HG03060 (cell line): ENCODE measurements around the gene PLEKHG7.
"Not testable (repeated sequence)": the region's sequence is repeated elsewhere in the genome, so short reads cannot be mapped to it uniquely, and the experiment has no call there.

Experiments used
- ATAC-seq: cut with Tn5 transposase; IDR thresholded peaks from one replicate; pipeline ENCODE4 v1.9.1; 2021; ENCODE audit warnings: low read depth, moderate number of reproducible peaks; ENCODE audit not compliant: unreplicated experiment

PLEKHG7 gene, protein sequence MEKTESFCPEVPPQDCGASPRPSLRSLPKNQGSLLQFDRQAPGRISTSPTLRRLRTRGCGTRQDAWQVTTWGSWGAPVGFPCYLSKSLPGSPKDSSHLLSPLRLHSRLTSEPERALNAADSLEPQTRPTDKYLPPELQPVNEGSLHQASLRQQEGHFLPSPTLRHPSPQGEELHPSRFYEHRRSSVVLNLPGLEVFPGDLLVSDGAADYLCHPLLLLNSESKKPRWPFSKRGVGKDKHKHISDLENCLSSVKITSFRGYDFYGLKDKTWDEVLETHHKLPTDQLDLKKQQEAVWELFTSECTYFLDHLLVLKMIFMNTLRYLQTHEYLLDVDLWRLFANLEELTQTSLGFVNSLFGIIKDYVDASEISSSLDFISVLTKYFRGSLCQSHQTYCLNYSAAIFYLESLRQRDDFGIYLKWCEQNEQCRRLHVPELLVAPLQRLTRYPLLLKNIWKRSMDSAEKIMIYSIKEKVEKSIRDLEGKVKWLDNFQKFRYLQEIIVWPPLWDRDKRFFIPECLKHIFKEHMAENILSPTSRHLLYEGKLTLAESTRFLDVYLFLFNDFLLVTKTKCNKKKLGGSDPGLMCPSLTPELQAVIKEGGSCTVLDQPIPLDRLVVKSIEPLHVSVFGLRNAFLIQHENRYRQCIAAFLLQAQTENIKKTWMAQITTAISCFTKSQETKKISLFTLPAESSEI

DNA sequence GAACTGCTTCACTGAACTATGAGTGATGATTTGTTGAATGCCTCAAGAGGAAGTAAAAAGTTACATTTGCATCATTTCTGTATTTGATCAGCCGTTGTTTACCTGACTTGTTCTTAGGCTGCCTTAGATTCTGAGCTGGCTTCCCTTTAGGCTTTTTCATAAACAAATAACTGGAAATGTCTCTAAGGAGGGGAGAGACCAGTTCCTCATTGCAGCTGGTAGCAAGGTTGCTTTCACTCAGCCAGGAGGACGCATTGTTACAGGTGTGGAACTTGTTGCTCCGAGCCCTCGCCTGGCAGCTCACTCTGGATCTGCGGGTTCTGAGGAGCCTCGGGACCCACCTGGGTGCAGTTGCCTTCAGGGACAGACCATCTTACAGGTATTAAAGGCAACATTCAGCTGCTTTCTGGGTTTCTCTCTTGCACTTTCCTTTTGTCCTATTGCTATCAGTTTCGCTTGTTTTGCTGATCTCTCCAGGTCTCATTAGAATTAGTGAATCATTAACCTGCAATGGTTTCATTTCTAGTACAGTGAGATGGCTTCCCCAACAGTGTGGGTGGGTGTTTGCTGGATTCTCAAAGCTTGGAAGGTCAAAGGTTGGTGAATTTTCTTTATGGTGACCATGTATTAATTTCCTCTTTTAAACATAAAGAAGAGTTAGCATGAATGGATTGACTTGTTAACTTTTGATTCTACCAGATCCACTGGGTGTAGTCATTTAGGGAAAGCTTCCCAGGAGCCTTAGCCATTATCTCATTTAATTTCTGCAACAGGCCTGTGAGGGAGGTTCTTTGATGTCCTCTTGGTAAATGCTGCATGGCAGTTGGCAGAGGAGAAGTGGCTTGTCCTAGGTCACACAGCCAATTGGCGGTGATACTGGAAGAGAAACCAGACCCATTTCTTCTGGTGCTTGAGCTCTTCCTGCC is at the start of gene PLEKHG7:
Gene PLEKHG7, plus strand, starts transcription at position 236 of the 926 bp plus-strand sequence. CDS start 3,643 bp downstream, outside the sequence.
- ATAC-seq: peak; percentile 94

- ATAC-seq: not testable (repeated sequence)
These were observed 48.5 kb upstream of the PLEKHG7 start for GRCh38 chr12:92654256-92654655.

DNA sequence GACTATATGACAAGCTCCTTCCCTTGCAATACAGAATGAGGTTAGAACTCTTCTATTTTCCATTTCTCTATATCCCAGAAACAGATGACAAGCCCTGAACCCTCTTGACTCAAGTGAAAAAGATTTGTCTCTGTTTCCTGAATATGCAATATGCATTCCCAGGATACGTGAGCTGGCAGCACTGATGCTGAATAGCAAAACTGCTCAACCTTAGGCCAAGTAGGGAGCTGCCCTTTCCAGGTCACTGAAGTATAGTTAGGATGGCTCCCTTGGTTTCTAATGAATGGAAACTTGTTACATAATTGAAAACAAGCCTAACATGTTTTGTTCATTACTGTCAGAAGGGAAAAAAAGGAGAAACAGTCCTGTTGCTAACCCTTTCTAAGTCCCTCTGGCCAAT is 47.9 kb upstream of the PLEKHG7 start:
- ATAC-seq: no peak

DNA sequence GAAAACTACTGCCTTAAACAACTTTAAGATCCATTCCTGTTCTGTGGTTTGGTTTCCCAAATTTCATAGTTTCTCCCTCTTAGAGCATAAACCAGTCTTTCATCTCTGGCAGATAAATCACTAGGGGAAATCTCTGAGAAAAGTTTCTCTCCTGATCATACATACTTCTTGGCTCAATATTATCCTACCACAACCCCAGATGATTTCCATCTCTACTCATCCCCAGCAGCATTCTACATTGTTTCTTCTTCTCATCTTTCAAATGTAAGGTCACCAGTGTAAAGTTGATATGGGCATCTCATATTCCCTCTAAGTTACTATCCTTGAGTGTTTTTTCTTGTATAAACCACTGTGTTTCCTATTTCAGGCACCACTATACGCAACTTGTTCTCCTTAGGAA is 45.9 kb upstream of the PLEKHG7 start:
- no peak for ATAC-seq

GRCh38 chr12:92657770-92658169 is 45.0 kb upstream of the PLEKHG7 start:
- ATAC-seq: no peak

GRCh38 chr12:92658611-92659010 is 44.2 kb upstream of the PLEKHG7 start:
- ATAC-seq: no peak

DNA sequence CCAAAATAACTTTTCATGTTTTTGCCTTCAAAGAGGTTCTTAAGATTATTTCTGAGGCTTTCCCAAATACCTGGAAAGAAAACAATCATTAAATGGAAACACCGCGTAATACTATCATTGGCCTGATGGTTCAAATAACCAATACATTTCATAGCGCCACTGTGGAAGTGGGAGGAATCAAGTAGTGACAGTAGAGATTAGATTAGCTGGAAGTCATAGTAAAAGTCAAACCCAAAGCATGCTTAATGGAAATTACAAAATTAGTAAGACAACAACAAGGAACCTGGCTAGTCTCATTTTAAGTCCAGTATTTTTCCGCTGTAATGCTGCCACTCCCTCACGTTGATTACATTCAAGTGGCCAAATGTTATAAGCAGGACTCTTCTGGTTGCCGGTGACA is 41.5 kb upstream of the PLEKHG7 start:
- ATAC-seq: no peak

GRCh38 chr12:92665496-92665895 is 37.3 kb upstream of the PLEKHG7 start:
- ATAC-seq: no peak

GRCh38 chr12:92668739-92669138 is 34.0 kb upstream of the PLEKHG7 start:
- ATAC-seq: no peak

- not testable (repeated sequence) for ATAC-seq
These were observed 31.3 kb upstream of the PLEKHG7 start for GRCh38 chr12:92671524-92671923.

- no peak for ATAC-seq
These were observed 29.0 kb upstream of the PLEKHG7 start for GRCh38 chr12:92673756-92674155.

GRCh38 chr12:92674500-92674899 is 28.3 kb upstream of the PLEKHG7 start:
- ATAC-seq: no peak

GRCh38 chr12:92675092-92675865 is 27.5 kb upstream of the PLEKHG7 start:
- no peak for ATAC-seq

GRCh38 chr12:92676710-92677109 is 26.1 kb upstream of the PLEKHG7 start:
- ATAC-seq: no peak

DNA sequence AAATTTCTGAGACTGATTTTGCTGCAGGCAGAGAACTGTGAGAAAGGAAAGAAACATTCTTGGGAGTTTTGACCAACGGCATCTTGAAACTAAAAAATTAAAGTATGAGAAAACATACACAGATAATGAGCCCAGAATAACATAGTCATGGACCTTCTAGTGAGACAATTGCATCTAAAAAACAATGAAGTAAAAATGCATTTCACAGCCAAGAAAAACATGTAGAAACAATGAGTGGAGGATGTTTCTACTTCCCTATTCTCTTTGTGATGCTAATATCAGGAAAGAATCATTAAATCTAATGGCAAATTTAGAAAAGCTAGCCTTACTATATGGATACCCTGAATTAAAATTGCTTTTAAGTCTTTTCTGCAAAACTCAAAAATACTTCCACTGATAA is 12.2 kb upstream of the PLEKHG7 start:
- ATAC-seq: no peak

DNA sequence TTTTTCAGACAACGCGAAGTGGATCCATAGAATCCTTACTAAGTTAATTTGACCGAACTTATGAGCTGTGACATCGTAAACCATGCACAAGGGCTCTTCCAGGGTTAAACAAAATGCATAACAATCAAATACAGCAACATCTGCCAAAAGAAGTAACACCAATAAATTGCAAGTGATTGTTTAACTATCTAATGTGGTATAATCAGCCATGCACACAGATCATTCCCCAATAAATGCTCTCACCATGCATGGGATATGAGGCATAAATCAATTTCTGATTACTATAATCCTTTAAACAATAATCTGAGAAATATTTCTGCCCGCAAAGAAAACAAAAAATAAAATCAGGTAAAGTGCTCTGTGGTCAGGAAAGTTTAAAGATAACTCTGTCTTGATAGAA is 7.7 kb upstream of the PLEKHG7 start:
- no peak for ATAC-seq

GRCh38 chr12:92695577-92695976 is 7.2 kb upstream of the PLEKHG7 start:
- ATAC-seq: no peak

DNA sequence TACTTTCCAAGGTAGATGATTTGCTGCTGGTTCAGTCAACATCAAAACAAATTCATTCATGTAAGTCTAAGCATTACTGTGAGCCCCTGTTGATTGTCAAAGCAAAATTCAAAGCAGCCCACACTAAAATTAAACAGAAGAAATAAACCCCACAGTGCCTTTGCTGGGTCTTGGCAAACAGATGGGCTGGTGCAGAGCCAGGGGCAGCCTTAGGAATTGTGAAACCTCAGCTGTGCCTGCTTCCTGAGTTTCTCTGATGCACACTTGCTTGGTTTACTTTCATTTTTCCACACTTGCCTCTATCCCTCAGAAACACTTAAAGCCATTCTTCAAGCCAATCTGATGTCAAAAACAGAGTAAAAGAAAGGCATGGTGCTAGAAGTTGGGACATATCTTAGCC is 6.6 kb upstream of the PLEKHG7 start:
- ATAC-seq: no peak

DNA sequence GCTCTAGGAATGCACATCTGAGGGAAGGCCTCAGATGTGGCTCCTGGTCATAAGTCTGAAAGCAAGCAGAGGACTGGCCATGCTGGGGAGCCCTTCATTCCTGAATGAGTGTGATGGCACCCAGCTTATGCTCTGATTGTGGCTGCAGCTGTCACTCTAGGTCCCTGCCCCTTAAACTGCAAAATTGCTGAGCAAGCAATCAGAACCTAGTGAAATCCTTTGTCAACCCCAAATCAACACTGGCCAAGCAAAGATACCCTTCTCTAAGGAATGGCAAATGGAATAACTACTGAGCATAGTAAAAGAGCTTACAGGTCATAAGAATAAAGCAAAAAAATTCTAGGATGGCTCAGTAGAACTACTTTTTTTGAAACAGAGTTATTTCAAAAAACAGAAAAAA is 4.3 kb upstream of the PLEKHG7 start:
- ATAC-seq: no peak

GRCh38 chr12:92701441-92701840 is 1.3 kb upstream of the PLEKHG7 start:
- no peak for ATAC-seq
